GM18498 (cell line): ENCODE measurements around the gene MYL2.

ENCODE experiments used
- ATAC-seq: cut with Tn5 transposase; IDR thresholded peaks from one replicate; pipeline ENCODE4 v1.9.1; 2021; ENCODE audit warnings: mild to moderate bottlenecking, moderate library complexity; ENCODE audit not compliant: unreplicated experiment

MYL2 gene

GRCh38 chr12:110901401-110901800, 19.0 kb downstream of the MYL2 start:
- ATAC-seq, result no peak

- ATAC-seq, result no peak
These were observed 23.8 kb downstream of the MYL2 start for GRCh38 chr12:110896559-110896958.

- ATAC-seq, result no peak
These were observed 26.4 kb downstream of the MYL2 start for GRCh38 chr12:110893956-110894355.

- no peak for ATAC-seq
These were observed 31.0 kb downstream of the MYL2 start for GRCh38 chr12:110889361-110889760.

- ATAC-seq, result no peak
These were observed 32.0 kb downstream of the MYL2 start for GRCh38 chr12:110888256-110888991.

- no peak for ATAC-seq
These were observed 35.1 kb downstream of the MYL2 start for GRCh38 chr12:110885152-110885840.

- ATAC-seq, result no peak
These were observed 37.1 kb downstream of the MYL2 start for GRCh38 chr12:110883251-110883650.

GRCh38 chr12:110880651-110881050, 39.7 kb downstream of the MYL2 start:
- no peak for ATAC-seq

- no peak for ATAC-seq
These were observed 45.6 kb downstream of the MYL2 start for GRCh38 chr12:110874781-110875180.

- ATAC-seq, result no peak
These were observed 46.0 kb downstream of the MYL2 start for GRCh38 chr12:110874351-110874750.

GRCh38 chr12:110872100-110872499, 48.3 kb downstream of the MYL2 start:
- no peak for ATAC-seq

- ATAC-seq, result no peak
These were observed 50.6 kb downstream of the MYL2 start for GRCh38 chr12:110869803-110870202.

- no peak for ATAC-seq
These were observed 51.4 kb downstream of the MYL2 start for GRCh38 chr12:110869026-110869425.

- ATAC-seq, result no peak
These were observed 54.9 kb downstream of the MYL2 start for GRCh38 chr12:110865521-110865920.

- ATAC-seq, result no peak
These were observed 57.2 kb downstream of the MYL2 start for GRCh38 chr12:110863161-110863560.

- no peak for ATAC-seq
These were observed 58.0 kb downstream of the MYL2 start for GRCh38 chr12:110862329-110862728.

GRCh38 chr12:110861729-110862128, 58.6 kb downstream of the MYL2 start:
- ATAC-seq, result no peak
